ENCODE data around the gene SERGEF.
A peak's percentile ranks its signal among the peaks of the same experiment; 100 is the strongest.
"Not testable (repeated sequence)": the region's sequence is repeated elsewhere in the genome, so short reads cannot be mapped to it uniquely, and the experiment has no call there.

SERGEF gene

DNA sequence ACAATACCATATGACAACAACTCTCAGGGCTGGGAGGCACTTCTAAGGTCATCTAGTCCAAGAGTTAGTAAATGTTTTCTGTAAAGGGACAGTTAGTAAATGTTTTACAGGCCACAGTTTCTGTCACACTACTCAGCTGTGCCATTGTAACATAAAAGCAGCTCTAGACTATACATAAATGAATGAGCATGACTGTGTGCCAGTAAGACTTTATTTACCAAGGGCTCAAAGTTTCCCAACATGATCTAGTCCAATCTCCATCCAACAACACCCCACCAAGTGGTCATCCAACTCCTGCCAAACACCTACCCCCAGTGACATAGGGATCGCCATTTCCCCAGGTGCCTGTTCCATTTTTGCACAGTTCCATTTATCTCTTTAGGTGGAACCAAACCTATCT, 12.1 kb downstream of the SERGEF start:
- no peak for DNase-seq (ENCODE audit: low read depth)
- TF ChIP-seq CTCF (IDR thresholded peaks at IDR 0.05; ENCODE audit: low read depth, low read length, missing control alignments): no peak
- H3K4me3 ChIP-seq (ENCODE audit: low read depth, low read length): no peak overlapping the region

- not testable (repeated sequence) for DNase-seq (ENCODE audit: low read depth); H3K4me3 ChIP-seq (ENCODE audit: low read depth, low read length)
Measured at GRCh38 chr11:18000128-18000527, 12.7 kb downstream of the SERGEF start.

- no peak for TF ChIP-seq CTCF (IDR thresholded peaks at IDR 0.05; ENCODE audit: low read depth, low read length, missing control alignments)
- no peak overlapping the region for H3K4me3 ChIP-seq (ENCODE audit: low read depth, low read length)
- no peak for DNase-seq (ENCODE audit: low read depth)
Measured at GRCh38 chr11:17992916-17993315, 19.9 kb downstream of the SERGEF start.

GRCh38 chr11:17991783-17992433, 20.9 kb downstream of the SERGEF start:
- peak; percentile 34 for DNase-seq (ENCODE audit: low read depth)
- peak; percentile 71 for TF ChIP-seq CTCF (IDR thresholded peaks at IDR 0.05; ENCODE audit: low read depth, low read length, missing control alignments)

GRCh38 chr11:17989306-17989705, 23.5 kb downstream of the SERGEF start:
- H3K4me3 ChIP-seq (ENCODE audit: low read depth, low read length): no peak overlapping the region
- no peak for TF ChIP-seq CTCF (IDR thresholded peaks at IDR 0.05; ENCODE audit: low read depth, low read length, missing control alignments)
- DNase-seq (ENCODE audit: low read depth): no peak

More at GRCh38 chr11:17991783-17992433, 20.9 kb downstream of the SERGEF start:
- H3K4me3 ChIP-seq (ENCODE audit: low read depth, low read length): no peak overlapping the region

DNA sequence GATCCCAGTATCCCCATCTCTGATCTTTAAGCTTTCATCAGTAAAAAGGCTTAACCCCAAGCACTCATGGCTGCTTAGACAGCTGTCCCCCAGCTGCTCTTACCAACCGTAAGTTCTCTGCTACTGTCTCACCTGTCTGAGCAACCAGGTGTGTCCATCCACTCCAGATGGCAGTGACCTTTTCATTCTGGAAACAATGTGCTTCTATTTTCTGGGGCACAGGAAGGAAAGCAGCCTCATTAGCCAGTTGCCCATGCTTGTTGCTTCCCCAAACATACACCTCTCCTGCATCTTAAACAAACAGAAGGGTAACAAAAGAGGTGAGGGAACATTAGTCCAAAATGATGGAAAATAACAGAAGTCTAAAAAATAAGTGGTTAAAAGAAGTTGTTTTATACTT, 24.4 kb downstream of the SERGEF start:
- no peak for DNase-seq (ENCODE audit: low read depth)
- no peak overlapping the region for H3K4me3 ChIP-seq (ENCODE audit: low read depth, low read length)
- no peak for TF ChIP-seq CTCF (IDR thresholded peaks at IDR 0.05; ENCODE audit: low read depth, low read length, missing control alignments)

DNA sequence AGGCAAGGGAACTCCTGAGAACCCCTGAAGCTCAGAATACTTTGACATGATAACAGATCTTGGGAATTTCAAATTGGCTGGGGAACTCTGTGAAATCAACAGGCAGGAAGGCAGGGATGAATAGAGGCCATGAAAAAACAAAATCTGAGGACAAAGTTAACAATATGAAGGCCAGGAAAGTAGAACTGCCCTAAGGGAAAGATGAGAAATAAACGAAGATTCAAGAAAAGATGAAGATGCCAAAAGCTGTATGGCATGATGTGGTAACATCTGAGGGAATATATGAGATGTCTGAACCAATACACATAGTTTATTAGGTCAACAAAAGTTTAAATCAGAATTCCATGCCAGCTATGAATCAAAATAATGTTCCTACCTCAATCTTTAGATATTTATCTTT, 25.0 kb downstream of the SERGEF start:
- TF ChIP-seq CTCF (IDR thresholded peaks at IDR 0.05; ENCODE audit: low read depth, low read length, missing control alignments): no peak
- no peak for DNase-seq (ENCODE audit: low read depth)
- H3K4me3 ChIP-seq (ENCODE audit: low read depth, low read length): no peak overlapping the region

Data from GM12864 (cell line).